Esophagus squamous epithelium (tissue), 4 donors: ENCODE measurements around the gene PTPRC.
A peak's percentile ranks its signal among the peaks of the same experiment; 100 is the strongest.

Experiments used
- CTCF ChIP-seq, 6 experiments: fragments of 450-650 bp in 4 of 6; fragments of 200-600 bp in 2 of 6; sonication (generic) in 2 of 6; IDR thresholded peaks; one replicate each; pipeline ENCODE4 v1.5.1; 2016 to 2019; ENCODE audit warnings: antibody characterized with exemption in 6 of 6, mild to moderate bottlenecking in 4 of 6, moderate library complexity in 4 of 6
- POLR2A ChIP-seq, 4 donors: fragments of 450-650 bp; IDR thresholded peaks; one replicate each; pipeline ENCODE4 v1.6.1; 2017; ENCODE audit warnings: antibody characterized with exemption in 4 of 4, mild to moderate bottlenecking in 4 of 4, moderate library complexity in 3 of 4

- TF ChIP-seq CTCF (IDR thresholded peaks at IDR 0.05) (no peak), POLR2A (IDR thresholded peaks at IDR 0.05) (peak in 1 of 4 donors; percentile 42)
These were observed 17.7 kb upstream of the PTPRC start for GRCh38 chr1:198620951-198621824.
